ENCODE data around the gene SEMA4B. TPM values are rescaled to one million over a fixed set of nuclear protein-coding genes. Genes with fewer than 3 reads are reported as not detected.

The SEMA4B gene
- total and polyA plus RNA-seq, 10 of the 15 experiments (the other 5 are each of a cell fraction or from before 2014, with no cell fraction given) = 0.87 to 26.0 (median 9.3) TPM

- TF ChIP-seq, protein P1, sequence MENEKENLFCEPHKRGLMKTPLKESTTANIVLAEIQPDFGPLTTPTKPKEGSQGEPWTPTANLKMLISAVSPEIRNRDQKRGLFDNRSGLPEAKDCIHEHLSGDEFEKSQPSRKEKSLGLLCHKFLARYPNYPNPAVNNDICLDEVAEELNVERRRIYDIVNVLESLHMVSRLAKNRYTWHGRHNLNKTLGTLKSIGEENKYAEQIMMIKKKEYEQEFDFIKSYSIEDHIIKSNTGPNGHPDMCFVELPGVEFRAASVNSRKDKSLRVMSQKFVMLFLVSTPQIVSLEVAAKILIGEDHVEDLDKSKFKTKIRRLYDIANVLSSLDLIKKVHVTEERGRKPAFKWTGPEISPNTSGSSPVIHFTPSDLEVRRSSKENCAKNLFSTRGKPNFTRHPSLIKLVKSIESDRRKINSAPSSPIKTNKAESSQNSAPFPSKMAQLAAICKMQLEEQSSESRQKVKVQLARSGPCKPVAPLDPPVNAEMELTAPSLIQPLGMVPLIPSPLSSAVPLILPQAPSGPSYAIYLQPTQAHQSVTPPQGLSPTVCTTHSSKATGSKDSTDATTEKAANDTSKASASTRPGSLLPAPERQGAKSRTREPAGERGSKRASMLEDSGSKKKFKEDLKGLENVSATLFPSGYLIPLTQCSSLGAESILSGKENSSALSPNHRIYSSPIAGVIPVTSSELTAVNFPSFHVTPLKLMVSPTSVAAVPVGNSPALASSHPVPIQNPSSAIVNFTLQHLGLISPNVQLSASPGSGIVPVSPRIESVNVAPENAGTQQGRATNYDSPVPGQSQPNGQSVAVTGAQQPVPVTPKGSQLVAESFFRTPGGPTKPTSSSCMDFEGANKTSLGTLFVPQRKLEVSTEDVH (IDR thresholded peaks at IDR 0.05; ENCODE audit: low read depth, partially characterized antibody) = no peak
- no peak for TF ChIP-seq CUX1 (IDR thresholded peaks at IDR 0.05; ENCODE audit: insufficient replicate concordance, low read depth, low read length)
Measured at GRCh38 chr15:90232941-90233386, 31.8 kb downstream of the SEMA4B start (continued).
